Transverse colon (tissue), 4 donors: ENCODE results near the gene FMO1. TPM values are rescaled to one million over a fixed set of nuclear protein-coding genes. Genes with fewer than 3 reads are reported as not detected.

ENCODE experiments used
- DNase-seq: peaks from one replicate; pipeline ENCODE4 v3.0.0-alpha.2; 2019
- H3K27ac ChIP-seq, 4 donors: fragments of 200-600 bp; sonication (generic); 2 replicates each; pipeline ENCODE4 v1.5.1; 2016 to 2018; ENCODE audit warnings: inconsistent platforms in 4 of 4
- H3K27me3 ChIP-seq: fragments of 200-600 bp; sonication (generic); 2 replicates; pipeline ENCODE4 v1.5.1; 2017; ENCODE audit warnings: inconsistent platforms
- H3K36me3 ChIP-seq, 4 donors: fragments of 200-600 bp; sonication (generic); 2 replicates each; pipeline ENCODE4 v1.5.1; 2017 to 2019; ENCODE audit warnings: inconsistent platforms in 4 of 4
- H3K4me1 ChIP-seq, 4 donors: fragments of 200-600 bp; sonication (generic); 2 replicates each; pipeline ENCODE4 v1.5.1; 2017 to 2020; ENCODE audit warnings: inconsistent platforms in 4 of 4
- H3K4me3 ChIP-seq, 4 donors: fragments of 200-600 bp; sonication (generic); 1 replicate in 1 of 4; 2 replicates in 3 of 4; pipeline versions ENCODE4 v1.5.1 to v1.6.1; 2017 to 2019; ENCODE audit warnings: inconsistent platforms in 4 of 4
- H3K9me3 ChIP-seq, 2 donors: fragments of 200-600 bp; sonication (generic); 2 replicates each; pipeline ENCODE4 v1.5.1; 2017 to 2019; ENCODE audit warnings: inconsistent platforms in 2 of 2
- EP300 ChIP-seq: sonication (generic); formaldehyde crosslinking; IDR thresholded peaks from one replicate; pipeline ENCODE4 v1.6.1; 2017; ENCODE audit warnings: antibody characterized with exemption, low read depth
- POLR2A ChIP-seq: fragments of 450-650 bp; IDR thresholded peaks from one replicate; pipeline ENCODE4 v1.6.1; 2016; ENCODE audit warnings: antibody characterized with exemption, mild to moderate bottlenecking, moderate library complexity
- POLR2AphosphoS5 ChIP-seq, 3 donors: sonication (generic); formaldehyde crosslinking; IDR thresholded peaks; one replicate each; pipeline ENCODE4 v1.6.1; 2016; ENCODE audit warnings: antibody characterized with exemption in 3 of 3
- WGBS, 2 donors: methylation state at CpG; one replicate each; pipeline ENCODE4 v1.1.5; 2018; ENCODE audit warnings: low coverage in 1 of 2; 5-methylcytosine and 5-hydroxymethylcytosine counted together
- in situ Hi-C, 4 donors: fragments of 200-750 bp; cut with MboI; loops; one replicate each; pipeline versions ENCODE4 v1.15.0 to v1.15.1; 2017; ENCODE audit warnings: low sequenced_read_pairs in 3 of 4, low pct_ligation_motif_present in 1 of 4, low pct_unique_long_range_greater_than_20kb in 1 of 4
- intact Hi-C: fragments of 100-400 bp; cut with DNase I; formaldehyde crosslinking; loops from one replicate; pipeline ENCODE4 v1.15.1; 2023; ENCODE audit warnings: low total_unique reads
- total RNA-seq, 4 donors: library from RNA; depleted of rRNA; stranded (reverse); fragments of >200 nt; gene quantifications; one replicate each; pipeline ENCODE4 v1.1.0, GENCODE V29; 2016
- TF ChIP-seq, protein P1 (sequence below), 5 experiments: fragments of 200-600 bp in 3 of 5; fragments of 450-650 bp in 2 of 5; sonication (generic) in 3 of 5; IDR thresholded peaks; 1 replicate in 2 of 5; 2 replicates in 3 of 5; pipeline ENCODE4 v1.5.1; 2016 to 2017; ENCODE audit warnings: antibody characterized with exemption in 5 of 5, inconsistent platforms in 3 of 5, mild to moderate bottlenecking in 2 of 5, moderate library complexity in 1 of 5

FMO1 gene
- total RNA-seq, 4 donors from 2014 or later = not detected

DNA sequence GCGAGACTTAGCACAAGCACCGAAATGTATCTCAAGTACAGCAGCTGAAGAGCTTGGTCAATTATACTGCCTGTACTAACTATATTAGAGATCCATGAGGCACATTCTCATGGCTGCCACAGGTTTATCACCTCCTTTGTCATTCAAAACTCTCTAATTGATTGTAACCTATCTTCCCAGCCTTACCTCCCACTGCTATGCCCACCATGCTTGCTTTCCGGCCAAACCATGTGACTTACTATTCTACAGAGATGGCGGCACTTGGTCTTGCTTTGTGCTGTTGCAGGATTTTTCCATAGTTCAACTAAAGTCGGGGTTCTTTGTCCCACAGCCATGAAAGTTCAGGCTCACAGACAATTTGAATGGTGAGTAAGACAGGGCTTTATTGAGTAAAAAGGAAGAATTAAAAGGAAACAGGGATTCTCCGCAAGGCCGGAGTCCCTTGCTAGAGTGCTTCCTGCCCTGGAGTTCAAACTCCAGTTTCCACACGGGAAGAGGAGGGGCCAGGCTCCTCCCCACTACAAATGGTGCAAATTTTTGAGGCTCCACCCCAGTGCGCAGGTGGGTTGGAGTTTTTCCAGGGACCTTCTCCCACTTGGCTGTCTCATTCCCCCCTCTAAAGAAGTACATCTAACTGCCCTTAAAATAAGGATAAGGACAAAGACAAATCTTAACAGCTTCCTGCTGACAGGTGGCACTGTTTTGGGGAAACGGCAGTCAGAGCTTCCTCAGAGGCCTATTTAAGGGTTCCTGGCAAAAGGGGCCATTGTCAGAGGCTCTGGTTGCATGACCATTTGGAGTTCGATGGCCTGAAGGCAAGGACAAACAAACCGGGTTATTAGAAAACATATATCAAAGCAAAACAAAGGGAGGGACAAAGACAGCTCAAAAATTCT, 34.5 kb upstream of the FMO1 start:
- 78 to 83% methylated on average over 6 to 12 of the region's 12 CpGs for WGBS, 2 donors
- Histone ChIP-seq H3K4me1 (peaks cover 0 to 17% (median 5%) of the 10 kb centered on the region in 4 donors), H3K36me3 (no peaks in the 10 kb centered on the region), H3K27ac (no peak overlapping the region), H3K4me3 (no peak overlapping the region), H3K27me3 (no peaks in the 10 kb centered on the region), H3K9me3 (no peaks in the 10 kb centered on the region)
- intact Hi-C loops (no loop called here), in situ Hi-C loops (no loop called here)
- DNase-seq = no peak
- TF ChIP-seq POLR2AphosphoS5 (IDR thresholded peaks at IDR 0.05) (no peak), EP300 (no peak)

DNA sequence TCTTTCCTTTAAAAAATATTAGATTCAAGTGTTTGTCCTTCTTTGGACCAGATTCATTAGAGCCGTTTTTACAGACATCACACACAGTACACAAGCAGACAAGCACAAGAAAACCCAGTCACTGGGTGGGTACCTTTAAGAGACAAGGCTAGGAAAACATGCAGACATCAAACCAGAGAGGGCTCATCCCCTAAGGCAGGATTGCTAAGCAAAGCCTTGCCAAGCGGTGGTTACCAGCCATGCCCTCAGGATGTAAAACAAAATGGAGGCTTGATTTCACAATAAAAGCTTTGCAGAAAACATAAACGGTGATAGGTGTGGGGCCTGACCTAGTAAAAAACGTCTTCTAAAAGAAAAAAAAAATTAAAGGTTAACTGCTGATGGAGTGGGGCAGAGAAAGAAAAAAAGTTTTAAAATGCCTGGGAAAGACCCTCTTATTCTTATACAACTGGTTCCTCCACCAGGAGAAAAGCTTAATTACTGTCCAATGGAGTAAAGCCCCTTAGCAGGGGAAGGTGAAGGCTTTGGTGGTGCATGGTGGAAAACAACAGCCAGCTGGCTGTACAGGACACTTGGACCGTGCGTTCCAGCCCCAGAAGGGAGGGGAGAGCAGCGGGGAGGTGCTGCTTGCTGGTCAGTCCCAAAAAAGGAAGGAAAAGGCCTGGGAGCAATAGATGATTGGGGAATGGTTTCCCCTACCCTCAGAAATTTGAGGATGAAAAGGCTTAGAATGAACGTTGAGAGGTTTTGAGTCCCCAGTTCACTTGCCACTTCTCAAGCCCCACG, 30.4 kb upstream of the FMO1 start:
- WGBS, 2 donors = 71 to 79% methylated on average over 7 to 9 of the region's 9 CpGs
- H3K36me3 ChIP-seq = no peaks in the 10 kb centered on the region
- peaks cover 4 to 18% (median 9%) of the 10 kb centered on the region in 4 donors for H3K4me1 ChIP-seq

DNA sequence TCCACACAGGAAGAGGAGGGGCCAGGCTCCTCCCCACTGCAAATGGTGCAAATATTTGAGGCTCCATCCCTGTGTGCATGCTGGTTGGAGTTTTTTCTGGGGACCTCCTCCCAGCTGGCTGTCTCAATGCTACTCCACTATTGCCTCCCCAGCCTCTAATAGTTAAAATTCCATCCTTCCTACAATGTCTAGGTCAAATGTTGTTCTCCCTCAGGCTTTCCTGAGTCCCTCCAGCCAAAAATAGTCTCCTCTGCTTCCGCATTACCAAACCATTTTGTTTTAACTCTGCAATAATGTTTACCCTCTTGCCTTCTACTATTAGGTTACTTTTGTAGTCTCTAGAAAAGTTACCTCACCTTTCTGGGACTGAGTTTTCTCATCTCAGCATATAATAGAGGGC, 29.6 kb upstream of the FMO1 start:
- no peaks in the 10 kb centered on the region for H3K36me3 ChIP-seq
- H3K4me1 ChIP-seq = peaks cover 4 to 18% (median 9%) of the 10 kb centered on the region in 4 donors
- no peak overlapping the region for H3K27ac ChIP-seq
- H3K4me3 ChIP-seq = no peak overlapping the region
- intact Hi-C loops (no loop called here), in situ Hi-C loops (no loop called here)
- no peaks in the 10 kb centered on the region for H3K27me3 ChIP-seq
- DNase-seq = no peak
- TF ChIP-seq, protein P1, sequence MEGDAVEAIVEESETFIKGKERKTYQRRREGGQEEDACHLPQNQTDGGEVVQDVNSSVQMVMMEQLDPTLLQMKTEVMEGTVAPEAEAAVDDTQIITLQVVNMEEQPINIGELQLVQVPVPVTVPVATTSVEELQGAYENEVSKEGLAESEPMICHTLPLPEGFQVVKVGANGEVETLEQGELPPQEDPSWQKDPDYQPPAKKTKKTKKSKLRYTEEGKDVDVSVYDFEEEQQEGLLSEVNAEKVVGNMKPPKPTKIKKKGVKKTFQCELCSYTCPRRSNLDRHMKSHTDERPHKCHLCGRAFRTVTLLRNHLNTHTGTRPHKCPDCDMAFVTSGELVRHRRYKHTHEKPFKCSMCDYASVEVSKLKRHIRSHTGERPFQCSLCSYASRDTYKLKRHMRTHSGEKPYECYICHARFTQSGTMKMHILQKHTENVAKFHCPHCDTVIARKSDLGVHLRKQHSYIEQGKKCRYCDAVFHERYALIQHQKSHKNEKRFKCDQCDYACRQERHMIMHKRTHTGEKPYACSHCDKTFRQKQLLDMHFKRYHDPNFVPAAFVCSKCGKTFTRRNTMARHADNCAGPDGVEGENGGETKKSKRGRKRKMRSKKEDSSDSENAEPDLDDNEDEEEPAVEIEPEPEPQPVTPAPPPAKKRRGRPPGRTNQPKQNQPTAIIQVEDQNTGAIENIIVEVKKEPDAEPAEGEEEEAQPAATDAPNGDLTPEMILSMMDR (IDR thresholded peaks at IDR 0.05) = no peak
- TF ChIP-seq POLR2A = no peak
- no peaks in the 10 kb centered on the region for H3K9me3 ChIP-seq
- WGBS, 2 donors = 0 to 100% methylated on average over 1 of the region's 1 CpG

More for the DNA sequence above, 30.4 kb upstream of the FMO1 start:
- TF ChIP-seq EP300 = no peak
- TF ChIP-seq POLR2AphosphoS5 (IDR thresholded peaks at IDR 0.05) = no peak
- TF ChIP-seq, protein P1 (IDR thresholded peaks at IDR 0.05) = no peak
- TF ChIP-seq POLR2A = no peak
- no peak overlapping the region for H3K27ac ChIP-seq
- no peak for DNase-seq
- in situ Hi-C loops = no loop called here
- intact Hi-C loops = no loop called here
- no peak overlapping the region for H3K4me3 ChIP-seq
- no peaks in the 10 kb centered on the region for H3K27me3 ChIP-seq
- H3K9me3 ChIP-seq = no peaks in the 10 kb centered on the region

DNA sequence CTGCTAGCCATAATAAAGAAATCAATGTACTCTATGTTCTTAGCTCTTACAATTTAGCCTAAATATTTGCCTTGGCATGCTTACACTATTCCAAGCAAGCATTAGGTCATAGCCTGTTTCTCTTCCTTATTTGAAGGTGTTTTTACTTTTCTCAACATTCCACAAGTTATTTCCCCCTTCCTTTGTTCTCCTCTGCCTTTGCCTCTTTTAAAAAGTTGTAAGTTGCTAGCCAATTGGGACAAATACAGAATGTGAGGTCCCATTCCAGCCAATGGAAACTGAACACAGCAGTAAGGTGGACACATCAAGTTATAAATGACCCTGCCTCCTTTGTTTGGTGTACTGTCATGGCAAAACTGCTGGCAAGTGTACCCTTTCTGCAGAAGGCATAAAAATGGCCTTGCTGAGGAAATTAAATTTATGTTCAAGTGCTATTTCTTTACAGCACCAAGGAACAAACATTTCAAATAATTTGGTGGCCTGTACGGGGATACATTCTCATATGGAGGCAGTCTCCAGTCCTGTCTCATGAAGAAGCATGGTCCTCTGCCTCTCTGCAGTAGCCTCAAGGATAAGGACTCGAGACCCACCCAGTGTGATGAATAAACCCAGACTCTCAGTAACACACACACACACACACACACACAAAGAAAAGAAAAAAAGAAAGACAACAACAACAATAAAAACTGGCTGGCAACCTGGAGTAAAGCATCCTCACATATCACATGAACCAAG, 28.8 kb upstream of the FMO1 start:
- in situ Hi-C loops = loop anchor here in 1 of 4 donors (10.0 kb wide), 1 partner anchor 135 kb away; no protein-coding TSS in a partner anchor
- WGBS, 2 donors = 82% methylated on average over 2 of the region's 2 CpGs; no CpG with 5 or more reads in 1 of the 2 donors
- TF ChIP-seq POLR2A (no peak), EP300 (no peak), POLR2AphosphoS5 (IDR thresholded peaks at IDR 0.05) (no peak)
- TF ChIP-seq, protein P1 (IDR thresholded peaks at IDR 0.05) = no peak
- Histone ChIP-seq H3K27ac (no peak overlapping the region), H3K27me3 (no peaks in the 10 kb centered on the region), H3K9me3 (no peaks in the 10 kb centered on the region), H3K4me3 (no peak overlapping the region), H3K36me3 (no peaks in the 10 kb centered on the region), H3K4me1 (peaks cover 4 to 18% (median 10%) of the 10 kb centered on the region in 4 donors)
- intact Hi-C loops = no loop called here
- DNase-seq = no peak
